Activated CD8-positive, alpha-beta memory T cell treated with anti-CD3 and anti-CD28 coated beads for 36 hours (primary cell): ENCODE data around the gene TFF3. TPM values are rescaled to one million over a fixed set of nuclear protein-coding genes. Genes with fewer than 3 reads are reported as not detected.

Experiments used
- CTCF ChIA-PET: fragments of 350-600 bp; sonication (Branson Sonifier 250); formaldehyde crosslinking; loops from one replicate; lab custom pipeline; 2021; ENCODE audit warnings: antibody characterized with exemption; lab: Charles Lee
- POLR2A ChIA-PET: fragments of 350-600 bp; sonication (Branson Sonifier 250); formaldehyde crosslinking; loops from one replicate; lab custom pipeline; 2021; ENCODE audit warnings: antibody characterized with exemption; lab: Charles Lee
- total RNA-seq, 2 experiments: library from RNA; stranded (reverse); gene quantifications; one replicate each; pipeline ENCODE4 v1.2.3, GENCODE V29; 2021

TFF3 gene, protein sequence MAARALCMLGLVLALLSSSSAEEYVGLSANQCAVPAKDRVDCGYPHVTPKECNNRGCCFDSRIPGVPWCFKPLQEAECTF
- total RNA-seq, result not detected

GRCh38 chr21:42315296-42315891 is at the start of gene TFF3:
TSS of gene TFF3 (minus strand) at chr21:42315409. CDS start at chr21:42315374, 35 bp downstream.
- CTCF ChIA-PET, result interaction anchor here (1.6 kb wide), 1 partner anchor 134 kb away, joined by 3 read pairs; no protein-coding TSS in a partner anchor
- POLR2A ChIA-PET, result no interaction called here

DNA sequence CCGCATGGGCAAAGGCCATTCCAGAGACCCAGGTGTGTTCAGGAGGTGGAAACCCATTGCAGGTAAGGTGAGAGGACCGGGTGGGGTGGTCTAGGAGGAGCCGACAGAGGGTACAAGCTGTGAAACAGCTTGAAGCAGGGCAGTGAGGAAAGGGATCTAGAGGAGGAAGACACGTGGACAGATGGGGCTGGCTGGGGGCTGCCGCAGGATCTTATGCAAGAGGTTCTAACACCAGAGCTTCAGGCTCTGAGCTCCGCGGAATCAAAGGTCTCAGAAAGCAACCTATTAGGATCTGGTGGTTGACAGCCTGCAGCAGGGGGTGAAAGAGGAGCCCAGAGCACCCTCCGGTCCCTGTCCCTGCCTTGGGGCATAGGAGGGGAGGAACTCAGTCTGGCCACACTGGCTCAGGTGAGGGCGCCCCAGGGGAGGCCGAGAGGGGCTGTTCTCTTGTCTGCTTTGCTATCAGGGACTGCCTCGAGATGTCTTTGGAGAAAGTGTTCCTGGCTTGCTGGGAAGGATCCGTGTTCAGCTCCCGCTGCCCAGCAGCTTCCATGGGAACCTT is 49.2 kb upstream of the TFF3 start:
- ChIA-PET POLR2A (no interaction called here), CTCF (no interaction called here)

- POLR2A ChIA-PET, result no interaction called here
- CTCF ChIA-PET, result no interaction called here
Observed at GRCh38 chr21:42363312-42363711, 48.1 kb upstream of the TFF3 start.

- ChIA-PET POLR2A (no interaction called here), CTCF (no interaction called here)
Observed at GRCh38 chr21:42362700-42363099, 47.5 kb upstream of the TFF3 start.

DNA sequence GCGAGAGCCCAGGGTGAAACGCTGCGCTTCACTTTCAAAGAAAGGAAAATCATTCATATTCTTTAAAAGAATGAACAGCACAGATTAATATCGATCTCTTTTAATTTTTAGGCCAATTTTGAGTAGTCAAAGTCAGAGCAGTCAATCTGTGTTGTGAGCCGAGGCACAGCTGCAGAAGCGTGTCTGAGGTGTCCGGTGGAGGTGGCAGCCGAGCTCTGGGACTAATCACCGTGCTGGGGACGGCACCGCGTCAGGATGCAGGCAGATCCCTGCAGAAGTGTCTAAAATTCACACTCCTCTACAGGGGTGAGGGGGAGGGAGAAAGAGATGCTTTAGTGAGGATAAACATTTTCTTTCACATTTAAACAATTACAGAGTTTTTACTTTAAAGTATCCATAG is 47.0 kb upstream of the TFF3 start:
- CTCF ChIA-PET, result no interaction called here
- POLR2A ChIA-PET, result no interaction called here

- CTCF ChIA-PET, result interaction anchor here (1.1 to 2.1 kb wide), 4 partner anchors 8 to 89 kb away, joined by 3 to 9 read pairs (median 4); no protein-coding TSS in a partner anchor
- POLR2A ChIA-PET, result no interaction called here
Observed at GRCh38 chr21:42361286-42361685, 46.1 kb upstream of the TFF3 start.

GRCh38 chr21:42360317-42360716 is 45.1 kb upstream of the TFF3 start:
- ChIA-PET CTCF (interaction anchor here (1.1 to 2.1 kb wide), 5 partner anchors 9 to 90 kb away, joined by 3 to 9 read pairs (median 4); no protein-coding TSS in a partner anchor), POLR2A (no interaction called here)

- CTCF ChIA-PET, result interaction anchor here (1.1 kb wide), 1 partner anchor 100 kb away, joined by 3 read pairs; no protein-coding TSS in a partner anchor
- POLR2A ChIA-PET, result no interaction called here
Observed at GRCh38 chr21:42358937-42359336, 43.7 kb upstream of the TFF3 start.

DNA sequence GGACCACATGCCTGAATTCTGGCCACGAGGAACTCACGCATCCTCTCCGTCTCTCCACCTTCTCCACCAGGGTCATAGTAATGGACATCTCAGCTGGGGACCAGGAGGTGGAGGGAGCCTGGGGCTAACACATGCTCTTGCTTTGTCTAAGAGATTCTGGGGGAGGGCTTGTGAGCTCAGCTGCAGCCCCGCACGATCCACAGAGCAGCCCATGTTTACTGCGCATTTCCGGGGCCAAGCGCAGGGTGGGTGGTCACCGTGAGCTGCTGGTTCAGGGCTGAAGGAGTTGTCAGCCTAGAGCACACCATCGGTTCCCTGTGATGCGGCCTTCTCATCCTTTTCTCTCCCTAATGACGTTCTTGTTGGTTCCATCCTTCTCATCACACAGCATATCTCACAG is 43.1 kb upstream of the TFF3 start:
- POLR2A ChIA-PET, result no interaction called here
- CTCF ChIA-PET, result interaction anchor here (1.1 kb wide), 1 partner anchor 99 kb away, joined by 3 read pairs; no protein-coding TSS in a partner anchor

- ChIA-PET CTCF (no interaction called here), POLR2A (no interaction called here)
Observed at GRCh38 chr21:42357307-42357706, 42.1 kb upstream of the TFF3 start.

DNA sequence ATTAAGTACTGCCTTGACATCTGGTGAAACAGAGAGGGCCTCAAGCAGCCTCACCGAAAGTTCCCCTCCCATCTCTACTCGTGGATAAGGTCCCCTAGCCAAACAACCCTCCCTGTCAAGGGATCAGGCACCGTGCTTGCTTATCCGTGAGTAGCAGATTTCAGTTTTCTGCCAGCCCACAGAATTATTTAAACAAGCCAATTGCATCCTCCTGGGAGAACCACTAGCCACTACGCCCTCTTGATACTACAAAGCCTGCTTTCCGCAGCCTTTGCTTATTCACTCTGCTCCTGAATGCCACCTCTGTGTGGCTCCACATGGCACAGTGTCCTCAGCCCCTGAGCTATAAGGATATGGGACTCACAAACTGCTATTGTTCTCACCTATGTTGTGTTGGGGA is 41.4 kb upstream of the TFF3 start:
- ChIA-PET CTCF (no interaction called here), POLR2A (no interaction called here)

- ChIA-PET POLR2A (no interaction called here), CTCF (no interaction called here)
Observed at GRCh38 chr21:42356046-42356445, 40.8 kb upstream of the TFF3 start.

DNA sequence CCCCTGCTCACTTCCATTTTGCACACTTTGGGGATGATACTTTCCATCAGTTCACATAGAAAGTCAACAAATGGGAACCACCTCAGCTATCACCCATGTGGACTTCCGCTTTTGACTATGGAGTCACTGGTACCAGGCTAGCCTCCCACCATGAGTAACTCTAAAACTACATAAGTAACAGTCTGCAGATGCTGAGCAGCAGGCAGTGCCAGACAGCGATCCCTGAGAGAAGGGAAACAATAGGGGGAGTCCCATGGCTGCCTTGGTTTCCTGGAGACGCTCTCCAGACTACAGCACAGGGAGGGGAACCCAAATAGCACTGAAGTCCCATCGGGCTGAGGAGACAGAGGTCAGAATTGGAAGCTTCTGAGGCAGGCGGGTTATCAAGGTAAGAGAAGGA is 38.4 kb upstream of the TFF3 start:
- POLR2A ChIA-PET, result no interaction called here

DNA sequence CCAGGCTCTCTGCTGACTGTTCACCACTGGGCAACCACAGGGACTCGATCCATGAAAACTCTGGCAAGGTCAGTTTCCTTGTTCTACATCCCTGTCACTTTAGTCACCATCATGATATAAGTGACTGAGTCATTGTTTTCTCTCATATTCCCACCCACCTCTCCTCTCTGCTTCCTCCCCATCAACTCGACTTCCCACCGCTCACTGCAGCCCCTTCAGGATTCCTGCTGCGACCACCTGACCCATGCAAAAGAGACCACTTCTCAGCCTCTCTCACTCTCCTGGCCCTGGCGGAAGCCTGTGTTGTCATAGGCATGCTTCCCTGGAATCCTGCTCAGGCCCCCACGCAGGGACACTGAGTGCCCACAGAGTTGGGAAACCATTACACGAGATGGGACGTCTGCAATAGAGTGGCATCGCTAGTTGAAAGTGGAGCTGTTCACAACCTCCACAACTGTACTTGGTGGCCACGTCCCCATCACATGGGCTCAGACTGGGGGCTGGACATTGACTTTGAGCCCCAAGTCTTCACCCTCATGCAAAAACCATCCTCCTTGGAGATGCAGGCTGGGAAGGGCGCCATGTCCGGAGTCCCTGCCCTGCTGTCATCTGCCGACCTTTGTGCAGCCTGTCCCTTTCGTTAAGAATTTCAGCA is 37.4 kb upstream of the TFF3 start:
- POLR2A ChIA-PET, result no interaction called here
- CTCF ChIA-PET, result no interaction called here

More for the DNA sequence above, 38.4 kb upstream of the TFF3 start:
- CTCF ChIA-PET, result no interaction called here

- CTCF ChIA-PET, result interaction anchor here (0.9 kb wide), 1 partner anchor 42 kb away, joined by 3 read pairs; no protein-coding TSS in a partner anchor
- POLR2A ChIA-PET, result no interaction called here
Observed at GRCh38 chr21:42351626-42352440, 36.6 kb upstream of the TFF3 start.

DNA sequence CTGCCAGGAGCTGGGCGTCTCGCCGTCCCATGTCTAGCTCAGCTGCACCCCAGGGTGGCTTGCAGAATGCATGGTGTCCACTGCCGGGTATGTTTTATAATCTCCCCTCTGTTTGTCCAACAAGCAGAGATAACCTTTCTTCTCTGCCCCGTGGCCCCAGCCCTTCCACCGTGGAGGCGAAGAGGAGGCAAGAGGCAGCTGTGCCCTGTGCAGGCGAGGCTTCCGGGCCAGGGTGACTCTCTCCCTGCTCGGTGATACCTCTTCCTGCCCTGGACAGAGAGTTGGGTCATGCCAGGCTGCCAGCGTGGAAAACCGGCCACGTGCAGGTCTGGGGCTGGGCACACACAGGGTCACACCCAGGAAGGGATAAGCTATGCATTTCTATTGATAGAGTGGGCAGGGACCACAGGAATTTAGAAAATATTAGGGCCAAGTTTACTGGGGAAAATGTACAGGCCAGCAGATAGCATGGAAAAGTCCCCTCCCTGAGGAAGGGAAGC is 35.8 kb upstream of the TFF3 start, which contains the start of gene TFF2:
Gene TFF2, minus strand, starts transcription at position 68 of the 500 bp plus-strand sequence. Its CDS starts 37 bp downstream, at position 31.
- CTCF ChIA-PET, result interaction anchor here (0.9 kb wide), 1 partner anchor 41 kb away, joined by 3 read pairs; no protein-coding TSS in a partner anchor

GRCh38 chr21:42350318-42350910 is 35.2 kb upstream of the TFF3 start:
- CTCF ChIA-PET, result interaction anchor here (0.9 kb wide), 1 partner anchor 40 kb away, joined by 3 read pairs; no protein-coding TSS in a partner anchor
- POLR2A ChIA-PET, result no interaction called here

More for the DNA sequence above, 35.8 kb upstream of the TFF3 start, which contains the start of gene TFF2:
- POLR2A ChIA-PET, result no interaction called here

GRCh38 chr21:42349420-42350317 is 34.5 kb upstream of the TFF3 start:
- POLR2A ChIA-PET, result no interaction called here
- CTCF ChIA-PET, result no interaction called here
